Dedifferentiated amniotic fluid mesenchymal stem cell (primary cell): ENCODE measurements around the gene TPRN.

ENCODE experiments used
- DNase-seq: peaks from one replicate; pipeline ENCODE4 v3.0.0-alpha.2; 2016; ENCODE audit errors: extremely low spot score

The TPRN gene

DNA sequence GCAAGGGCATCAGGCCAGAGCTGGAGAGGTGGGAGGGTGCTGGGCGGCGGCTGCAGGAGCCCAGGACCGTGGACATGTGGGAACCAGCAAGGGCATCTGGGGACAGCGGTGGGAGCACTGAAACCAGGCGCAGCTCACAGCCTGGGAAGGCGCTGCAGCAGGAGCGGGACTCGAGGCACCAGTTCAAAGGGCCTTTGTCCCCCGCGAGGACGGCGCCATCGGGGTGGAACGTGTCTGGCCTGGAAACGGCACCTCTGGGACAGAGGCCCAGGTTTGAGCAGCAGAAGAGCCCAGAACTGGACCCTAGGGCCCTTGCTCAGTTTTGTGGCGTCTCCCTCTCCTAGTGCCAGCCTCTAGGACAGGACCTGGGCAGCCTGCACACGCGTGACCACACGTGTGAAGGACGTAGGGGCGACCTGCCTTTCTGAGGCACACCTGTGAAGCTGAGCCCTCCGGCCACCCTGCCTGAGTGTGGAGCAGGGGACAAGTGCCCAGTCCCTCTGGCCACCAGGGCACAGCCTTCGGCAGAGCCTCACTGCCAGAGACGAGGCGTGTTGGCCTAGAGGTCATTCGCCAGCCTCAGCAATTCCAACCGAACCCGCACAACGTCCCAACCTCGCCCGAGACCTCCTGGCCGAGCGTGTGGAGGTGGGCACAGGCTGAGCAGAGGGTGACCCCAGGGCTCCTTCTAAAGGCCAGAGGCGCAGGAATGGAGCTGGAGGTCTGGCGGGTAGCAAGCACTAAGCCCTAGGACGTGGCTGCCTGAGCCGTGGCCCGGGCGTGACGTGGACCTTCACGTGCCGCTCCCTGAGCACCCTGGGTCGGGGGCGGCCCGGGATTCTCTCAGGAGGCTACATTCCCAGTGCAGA is 26.5 kb downstream of the TPRN start:
- no peak for DNase-seq

DNA sequence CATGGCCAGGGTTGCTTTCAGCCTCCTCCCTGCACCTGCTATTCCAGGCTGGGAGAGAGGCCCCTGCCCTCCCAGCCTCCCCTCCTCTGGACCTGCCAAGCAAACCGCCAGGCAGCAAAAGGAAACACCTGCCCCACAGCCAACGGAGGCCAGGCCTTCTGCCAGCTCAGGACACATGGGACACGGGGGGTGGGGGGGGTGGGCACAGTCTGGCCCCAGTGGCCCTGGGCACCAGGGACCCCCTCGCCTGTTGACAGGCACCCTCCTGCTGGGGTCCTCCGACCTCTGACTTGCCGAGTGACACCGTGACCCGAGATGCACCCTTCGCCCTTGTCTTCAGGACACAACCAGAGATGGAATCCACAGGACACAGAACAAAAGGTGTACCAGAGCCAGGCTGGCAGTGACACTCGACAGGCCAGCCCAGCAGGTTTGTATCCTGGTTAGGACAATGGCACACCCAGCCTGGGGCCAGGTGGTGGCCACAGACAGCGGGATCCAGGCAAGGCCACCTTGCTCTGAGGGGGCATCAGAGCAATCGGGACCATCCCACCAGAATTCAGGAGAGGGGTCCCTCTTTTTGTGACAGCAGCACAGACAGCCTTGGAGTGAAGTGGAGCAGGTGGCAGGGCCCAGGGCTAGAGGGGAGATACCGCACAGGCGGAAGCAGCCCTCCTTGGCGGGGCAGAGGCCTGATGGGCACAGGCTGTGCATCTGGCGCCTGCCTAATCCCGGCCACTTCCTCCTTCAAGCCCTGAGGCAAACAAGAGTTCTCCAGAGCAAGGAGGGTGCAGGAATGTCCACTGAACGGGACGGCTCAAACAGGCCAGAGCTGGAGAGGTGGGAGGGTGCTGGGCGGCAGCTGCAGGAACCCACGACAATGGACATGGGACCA is 27.4 kb downstream of the TPRN start:
- no peak for DNase-seq

DNA sequence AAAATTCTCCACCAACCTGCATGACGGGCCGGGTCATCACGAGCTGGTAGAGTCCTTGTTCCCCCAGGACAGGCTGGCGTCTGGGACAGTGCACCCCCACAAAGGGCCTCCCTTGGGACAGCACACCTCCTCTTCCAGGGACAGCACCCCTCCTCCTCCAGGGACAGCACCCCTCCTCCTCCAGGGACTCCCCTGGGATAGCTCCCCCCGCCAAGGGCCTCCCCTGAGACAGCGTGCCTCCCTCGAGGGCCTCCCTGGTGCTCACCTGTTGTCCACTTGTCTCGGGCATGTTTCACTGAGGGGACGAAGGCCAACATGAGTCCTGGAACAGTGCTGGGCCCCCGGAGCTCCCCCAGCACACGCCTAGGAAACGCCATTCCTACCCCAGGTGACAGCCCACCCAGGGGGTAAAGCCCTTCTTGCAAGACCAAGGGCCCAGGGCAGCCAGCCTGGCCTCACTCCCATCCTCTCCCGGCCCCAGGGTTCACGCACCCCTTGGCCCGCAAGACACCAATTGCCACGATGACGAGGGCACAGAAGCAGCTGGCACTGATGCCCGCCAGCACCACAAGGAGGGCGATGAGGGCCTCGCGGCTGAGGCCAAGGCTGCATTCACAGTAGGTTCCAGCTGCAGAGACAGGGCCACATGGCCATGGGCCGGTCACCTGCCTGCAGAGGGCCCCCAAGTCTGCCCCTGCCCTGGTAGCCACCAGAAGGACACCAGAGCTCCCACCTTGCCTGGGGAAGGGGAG is 29.2 kb downstream of the TPRN start:
- no peak for DNase-seq

DNA sequence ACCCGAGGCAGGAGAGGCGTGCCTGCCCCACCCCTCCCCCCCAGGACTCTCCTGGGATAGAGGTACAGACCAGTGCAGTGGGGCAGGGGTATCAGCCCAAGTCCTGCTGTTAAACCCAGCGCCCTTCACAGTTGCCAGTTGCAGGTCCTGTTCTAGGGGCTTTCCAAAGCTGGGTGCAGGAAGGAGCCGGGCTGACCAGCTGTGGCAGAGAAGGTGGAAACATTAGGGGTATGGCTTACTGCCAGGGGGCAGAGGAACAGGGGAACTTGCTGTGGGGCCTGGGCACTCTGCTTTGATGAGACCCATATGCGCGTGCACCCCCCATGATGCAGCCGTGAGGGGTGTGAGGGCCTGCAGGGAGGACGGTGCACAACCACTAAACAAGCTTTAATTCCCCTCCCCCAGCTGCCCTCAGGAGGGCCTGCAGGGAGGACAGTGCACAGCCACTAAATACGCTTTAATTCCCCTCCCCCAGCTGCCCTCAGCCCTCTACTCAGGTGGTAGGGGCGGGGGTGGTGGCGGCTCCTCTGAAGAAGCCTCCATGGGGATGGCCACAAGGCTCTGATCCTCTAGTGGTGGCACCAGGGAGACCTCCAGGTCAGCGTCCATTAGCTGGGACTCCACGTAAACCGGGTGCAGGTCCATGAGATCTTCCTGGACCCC is 29.9 kb downstream of the TPRN start:
- no peak for DNase-seq

DNA sequence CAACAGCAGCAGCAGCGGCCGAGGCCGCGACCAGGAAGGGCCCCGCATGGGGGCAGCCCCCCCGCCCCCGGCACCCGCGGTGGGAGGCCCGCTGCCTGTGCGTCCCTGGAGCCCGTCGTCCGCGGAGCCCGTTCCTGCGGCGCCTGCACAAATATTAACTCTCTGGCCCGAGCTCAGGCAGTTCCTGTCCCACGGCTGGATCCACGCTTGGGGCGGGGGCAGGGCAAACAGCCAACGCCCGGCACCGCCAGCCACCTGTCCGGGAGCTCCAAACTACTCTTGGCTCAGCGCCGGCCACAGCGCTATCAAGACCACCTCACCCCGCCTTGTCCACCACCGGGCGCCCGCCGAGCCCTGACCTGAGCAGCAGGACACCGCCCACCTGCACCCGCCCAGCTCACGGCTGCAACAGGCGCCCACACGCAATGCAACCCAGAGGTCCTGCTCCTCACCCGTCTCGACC is 30.6 kb downstream of the TPRN start, which contains the start of gene LRRC26:
TSS of gene LRRC26 (minus strand) at position 156 of the 463 bp plus-strand sequence. CDS start at position 48, 108 bp downstream.
- no peak for DNase-seq

DNA sequence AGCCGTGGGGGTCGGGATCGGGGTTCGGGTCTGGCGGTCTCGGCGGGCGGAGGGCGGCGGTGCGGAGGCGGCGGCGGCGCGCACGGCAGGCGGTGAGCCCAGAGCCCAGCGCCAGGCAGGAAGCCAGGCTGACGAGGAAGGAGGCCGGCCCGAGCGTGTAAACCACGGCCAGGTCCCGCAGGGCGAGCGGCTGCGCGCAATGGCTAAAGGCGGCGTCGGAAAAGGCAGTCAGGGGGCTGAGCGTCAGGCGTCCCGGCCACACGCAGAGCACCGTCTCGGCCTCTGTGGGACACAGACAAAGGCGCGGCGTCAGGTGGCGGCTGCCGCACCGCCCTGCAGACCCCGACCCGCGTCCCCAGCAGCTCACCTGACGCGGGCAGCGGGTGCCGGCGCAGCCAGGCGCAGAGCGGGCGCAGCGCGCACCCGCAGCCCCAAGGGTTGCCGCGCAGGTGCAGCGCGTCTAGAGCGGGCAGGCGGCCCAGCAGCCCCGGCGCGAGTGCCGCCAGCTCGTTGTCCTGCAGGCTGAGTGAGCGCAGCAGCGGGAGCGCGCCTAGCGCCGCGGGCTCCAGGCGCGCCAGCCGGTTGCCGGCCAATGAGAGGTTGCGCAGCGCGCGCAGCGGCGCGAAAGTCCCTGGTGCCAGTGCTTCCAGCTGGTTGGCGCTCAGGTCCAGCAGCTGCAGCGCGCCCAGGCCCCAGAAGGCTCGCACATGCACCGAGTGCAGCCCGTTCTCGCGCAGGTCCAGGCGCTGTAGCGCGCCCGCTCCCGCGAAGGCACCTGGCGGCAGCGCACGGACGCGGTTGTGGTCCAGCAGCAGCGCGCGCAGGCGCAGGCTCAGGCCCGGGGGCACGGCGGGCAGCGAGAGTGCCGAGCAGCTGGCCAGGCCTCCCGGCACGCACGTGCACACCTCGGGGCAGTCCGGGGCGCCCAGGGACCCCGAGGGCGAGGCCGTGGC is 31.4 kb downstream of the TPRN start:
- DNase-seq, result no peak

DNA sequence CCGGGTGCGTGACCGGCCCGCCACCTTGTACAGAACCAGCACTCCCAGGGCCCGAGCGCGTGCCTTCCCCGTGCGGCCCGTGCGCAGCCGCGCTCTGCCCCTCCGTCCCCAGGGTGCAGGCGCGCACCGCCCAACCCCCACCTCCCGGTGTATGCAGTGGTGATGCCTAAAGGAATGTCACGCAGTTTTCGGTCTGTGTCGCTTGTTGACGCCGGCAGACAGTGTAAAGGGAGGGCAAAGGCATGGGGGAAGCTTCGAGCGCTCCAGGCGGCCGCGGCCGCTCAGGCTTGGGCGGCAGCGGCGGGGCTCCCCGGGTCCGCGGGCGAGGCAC is 32.0 kb downstream of the TPRN start:
- DNase-seq, result no peak

DNA sequence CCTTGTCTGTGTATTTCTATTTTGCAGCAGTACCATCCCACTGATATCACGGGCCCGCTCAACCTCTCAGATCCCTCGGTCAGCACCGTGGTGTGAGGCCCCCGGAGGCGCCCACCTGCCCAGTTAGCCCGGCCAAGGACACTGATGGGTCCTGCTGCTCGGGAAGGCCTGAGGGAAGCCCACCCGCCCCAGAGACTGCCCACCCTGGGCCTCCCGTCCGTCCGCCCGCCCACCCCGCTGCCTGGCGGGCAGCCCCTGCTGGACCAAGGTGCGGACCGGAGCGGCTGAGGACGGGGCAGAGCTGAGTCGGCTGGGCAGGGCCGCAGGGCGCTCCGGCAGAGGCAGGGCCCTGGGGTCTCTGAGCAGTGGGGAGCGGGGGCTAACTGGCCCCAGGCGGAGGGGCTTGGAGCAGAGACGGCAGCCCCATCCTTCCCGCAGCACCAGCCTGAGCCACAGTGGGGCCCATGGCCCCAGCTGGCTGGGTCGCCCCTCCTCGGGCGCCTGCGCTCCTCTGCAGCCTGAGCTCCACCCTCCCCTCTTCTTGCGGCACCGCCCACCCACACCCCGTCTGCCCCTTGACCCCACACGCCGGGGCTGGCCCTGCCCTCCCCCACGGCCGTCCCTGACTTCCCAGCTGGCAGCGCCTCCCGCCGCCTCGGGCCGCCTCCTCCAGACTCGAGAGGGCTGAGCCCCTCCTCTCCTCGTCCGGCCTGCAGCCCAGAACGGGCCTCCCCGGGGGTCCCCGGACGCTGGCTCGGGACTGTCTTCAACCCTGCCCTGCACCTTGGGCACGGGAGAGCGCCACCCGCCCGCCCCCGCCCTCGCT is 32.6 kb downstream of the TPRN start:
- no peak for DNase-seq

DNA sequence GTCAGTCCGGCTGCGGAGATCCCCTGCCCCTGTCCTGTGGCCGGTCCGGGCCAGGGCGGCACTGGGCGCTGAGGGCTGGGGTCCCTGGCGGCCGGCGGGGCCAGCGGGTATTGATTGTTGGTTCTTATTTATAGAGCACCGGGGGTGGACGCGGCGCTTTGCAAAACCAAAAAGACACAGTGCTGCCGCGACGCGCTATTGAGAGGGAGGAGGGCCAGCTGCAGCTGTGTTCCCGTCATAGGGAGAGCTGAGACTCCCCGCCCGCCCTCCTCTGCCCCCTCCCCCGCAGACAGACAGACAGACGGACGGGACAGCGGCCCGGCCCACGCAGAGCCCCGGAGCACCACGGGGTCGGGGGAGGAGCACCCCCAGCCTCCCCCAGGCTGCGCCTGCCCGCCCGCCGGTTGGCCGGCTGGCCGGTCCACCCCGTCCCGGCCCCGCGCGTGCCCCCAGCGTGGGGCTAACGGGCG is 33.2 kb downstream of the TPRN start:
- no peak for DNase-seq

DNA sequence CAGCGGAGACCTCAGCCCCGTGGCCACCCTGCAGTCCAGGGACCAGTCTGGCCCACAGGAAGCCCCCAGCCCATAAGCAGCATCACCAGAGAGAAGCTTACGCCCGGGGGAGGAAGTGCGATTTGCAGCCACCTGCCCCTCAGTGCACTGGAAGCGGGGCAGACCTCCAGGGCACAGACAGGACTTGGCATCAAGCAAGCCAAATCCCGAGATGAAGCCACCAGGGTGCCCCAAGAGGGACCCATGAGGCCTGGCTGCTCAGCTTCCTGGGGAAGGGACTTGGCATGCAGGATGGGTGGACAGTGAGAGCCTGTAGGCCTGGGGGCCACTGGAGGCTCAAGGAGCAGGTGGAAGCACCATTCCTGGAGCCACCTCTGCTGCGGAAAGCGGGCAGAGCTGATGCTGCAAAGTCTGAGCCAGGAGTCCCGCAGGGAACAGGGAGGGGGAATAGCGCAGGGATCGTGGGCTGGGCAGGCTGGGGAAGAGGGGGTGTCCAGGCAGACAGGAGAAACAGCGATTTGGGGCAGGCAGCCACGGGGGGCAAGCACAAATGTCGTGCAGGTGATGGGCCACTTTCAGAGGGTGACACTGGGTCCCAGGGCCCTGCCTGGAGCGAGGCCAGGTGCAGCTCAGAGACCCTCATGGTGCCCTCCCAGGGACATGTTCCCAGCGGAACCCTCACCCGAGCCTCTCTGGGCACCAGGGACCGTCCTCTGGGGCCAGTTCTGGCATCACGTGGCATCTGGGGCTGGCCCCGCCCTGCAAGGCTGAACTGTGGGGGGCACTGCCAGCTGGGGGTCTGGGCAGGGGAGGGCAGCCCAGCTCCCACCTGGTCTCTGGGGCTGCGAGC is 33.9 kb downstream of the TPRN start:
- DNase-seq, result no peak

DNA sequence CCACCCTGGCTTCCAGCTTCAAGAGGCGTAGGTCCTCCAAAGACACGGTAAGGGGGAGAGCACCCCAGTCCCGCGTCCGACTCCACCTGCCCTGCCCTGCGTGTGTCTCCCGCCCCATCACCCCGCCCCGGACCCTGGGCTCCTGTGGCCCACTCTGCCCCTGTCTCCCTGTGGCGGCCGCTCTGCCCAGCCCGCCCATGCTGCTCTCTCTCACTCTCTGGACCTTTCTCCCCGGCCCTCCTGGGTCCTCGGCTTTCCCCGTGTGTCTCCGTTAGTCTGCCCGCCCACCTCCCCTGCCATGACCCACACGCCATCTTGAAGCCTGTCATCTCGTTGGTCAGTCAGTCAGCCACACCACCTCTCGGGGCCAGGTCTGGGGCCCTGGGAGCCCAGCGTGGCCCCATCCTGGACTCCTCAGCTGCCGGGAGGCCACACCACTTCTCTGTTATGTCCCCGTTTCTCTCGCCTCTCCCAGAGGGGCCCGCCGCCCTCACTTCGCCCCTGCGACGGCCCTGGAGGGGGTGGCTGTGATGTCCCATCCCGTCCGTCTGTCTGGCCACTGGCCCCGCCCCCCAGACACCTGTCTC is 35.2 kb downstream of the TPRN start:
- DNase-seq, result no peak

DNA sequence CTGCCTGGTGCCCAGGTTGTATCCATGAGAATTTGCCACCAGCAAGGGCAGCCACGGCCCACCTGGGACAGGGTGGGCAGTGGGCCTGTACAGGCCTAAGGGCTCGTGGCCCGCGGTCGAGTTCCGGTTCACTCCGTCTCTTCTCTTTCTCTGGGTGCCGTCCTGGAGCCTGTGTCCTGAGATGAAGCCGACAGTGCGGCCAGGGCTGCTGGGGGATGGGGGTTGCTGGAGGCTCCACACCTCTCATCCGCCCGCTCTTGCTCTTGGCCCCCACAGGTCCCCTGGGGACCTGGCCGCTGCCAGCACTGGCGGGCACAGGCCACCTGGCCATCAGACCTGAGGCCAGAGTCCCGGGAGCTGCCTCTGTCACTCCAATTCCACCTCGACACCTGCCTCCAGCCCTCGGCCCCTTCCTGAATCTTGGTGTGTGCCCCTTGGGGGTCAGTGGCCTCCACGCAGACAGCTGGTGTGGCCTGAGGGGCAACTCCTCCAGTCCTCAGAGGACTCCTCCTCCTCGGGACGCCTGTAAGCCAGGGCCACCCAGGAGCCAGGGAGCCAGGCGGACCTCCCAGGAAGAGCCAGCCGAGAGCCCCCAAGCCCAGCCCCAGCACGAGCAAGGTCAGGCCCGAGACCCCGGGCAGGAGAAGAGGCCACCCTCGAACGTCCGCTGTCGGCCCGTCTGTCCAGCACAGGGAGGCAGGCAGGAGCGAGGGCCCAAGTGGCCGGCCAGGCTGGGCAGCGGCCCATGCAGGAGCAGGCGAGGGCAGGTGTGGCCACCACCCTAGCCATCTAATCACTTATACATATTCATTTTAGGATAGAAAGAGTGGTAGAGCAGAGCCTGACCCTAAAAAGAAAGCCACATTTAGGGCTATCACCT is 35.9 kb downstream of the TPRN start:
- no peak for DNase-seq

DNA sequence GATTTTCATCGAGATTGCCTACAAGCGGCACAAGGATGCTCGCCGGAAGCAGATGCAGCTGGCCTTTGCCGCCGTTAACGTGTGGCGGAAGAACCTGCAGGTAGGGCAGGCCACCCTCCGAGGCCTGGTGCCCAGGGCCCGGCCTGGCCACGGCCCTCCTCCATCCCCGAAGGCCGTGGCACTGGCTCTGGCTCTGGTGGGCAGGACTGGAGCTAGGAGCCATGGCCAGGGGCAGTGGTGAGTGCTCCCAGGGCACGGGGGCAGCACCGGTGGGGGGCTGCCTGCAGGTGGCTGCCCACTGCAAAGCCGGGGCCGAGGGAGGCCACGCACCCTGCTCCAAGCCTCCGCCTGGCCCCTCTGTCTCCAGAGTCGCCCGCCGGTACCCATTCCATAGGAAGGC is 36.7 kb downstream of the TPRN start:
- DNase-seq, result no peak

DNA sequence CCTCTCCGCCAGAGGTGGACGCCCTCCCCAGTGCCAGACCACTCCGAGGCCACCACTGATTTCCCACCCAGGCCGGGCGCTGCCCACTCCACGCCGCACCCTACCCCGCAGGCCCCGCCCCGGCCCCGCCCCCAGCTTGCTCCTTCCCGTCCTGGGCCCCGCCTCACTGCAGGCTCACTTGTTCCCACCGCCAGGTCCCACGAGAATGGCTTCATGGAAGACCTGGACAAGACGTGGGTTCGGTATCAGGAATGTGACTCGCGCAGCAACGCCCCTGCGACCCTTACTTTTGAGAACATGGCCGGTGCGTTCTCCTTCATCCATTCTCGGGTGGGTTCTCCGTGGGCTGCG is 37.2 kb downstream of the TPRN start:
- DNase-seq, result no peak

DNA sequence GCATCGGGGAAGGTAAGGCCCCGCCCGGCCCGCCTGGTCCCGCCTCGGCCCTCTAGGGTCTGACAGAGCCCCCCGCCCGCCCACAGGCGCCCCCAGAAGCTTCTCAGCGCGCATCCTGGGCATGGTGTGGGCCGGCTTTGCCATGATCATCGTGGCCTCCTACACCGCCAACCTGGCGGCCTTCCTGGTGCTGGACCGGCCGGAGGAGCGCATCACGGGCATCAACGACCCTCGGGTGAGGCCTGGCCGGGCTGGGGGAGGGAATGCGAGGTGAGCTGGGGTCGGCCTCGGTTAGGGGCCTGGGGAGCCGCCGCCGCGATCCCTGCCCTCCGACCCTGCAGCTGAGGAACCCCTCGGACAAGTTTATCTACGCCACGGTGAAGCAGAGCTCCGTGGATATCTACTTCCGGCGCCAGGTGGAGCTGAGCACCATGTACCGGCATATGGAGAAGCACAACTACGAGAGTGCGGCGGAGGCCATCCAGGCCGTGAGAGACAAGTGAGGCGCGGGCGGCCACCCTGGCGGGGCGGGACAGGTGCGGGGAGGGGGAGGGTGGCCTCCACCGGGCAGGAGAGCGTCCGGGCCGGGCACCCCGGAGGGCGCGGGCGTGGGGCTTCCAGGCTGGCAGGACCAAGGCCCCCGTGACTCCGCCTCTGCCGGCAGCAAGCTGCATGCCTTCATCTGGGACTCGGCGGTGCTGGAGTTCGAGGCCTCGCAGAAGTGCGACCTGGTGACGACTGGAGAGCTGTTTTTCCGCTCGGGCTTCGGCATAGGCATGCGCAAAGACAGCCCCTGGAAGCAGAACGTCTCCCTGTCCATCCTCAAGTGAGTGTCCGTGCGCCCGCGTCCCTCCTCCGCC is 37.8 kb downstream of the TPRN start:
- DNase-seq, result no peak
